ENCODE measurements around the gene RGS7.
A peak's percentile ranks its signal among the peaks of the same experiment; 100 is the strongest.

RGS7 gene

DNA sequence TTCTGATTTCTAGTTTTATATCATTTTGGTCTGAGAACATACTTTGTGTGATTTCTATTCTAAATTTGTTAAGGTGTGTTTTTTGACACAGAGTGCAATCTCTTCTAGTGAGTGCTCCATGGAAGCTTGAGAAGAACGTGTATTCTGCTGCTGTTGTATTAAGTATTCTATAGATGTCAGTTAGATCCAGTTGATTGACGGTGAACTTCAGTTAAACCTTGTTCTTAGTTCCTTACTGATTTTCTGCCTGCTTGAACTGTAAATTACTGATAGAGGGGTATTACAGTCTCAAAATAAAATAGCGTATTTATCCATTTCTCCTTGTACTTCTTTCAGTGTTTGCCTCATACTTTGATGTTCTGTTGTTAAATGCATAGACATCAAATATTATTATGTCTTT, 497.0 kb downstream of the RGS7 start:
- no peak for TF ChIP-seq CTCF (IDR thresholded peaks at IDR 0.05; ENCODE audit: control insufficient read depth, insufficient read depth, low read depth, low read length, missing control alignments)
- no peak for DNase-seq (ENCODE audit: low read depth)
- no peak overlapping the region for H3K4me3 ChIP-seq (ENCODE audit: control insufficient read depth, low read depth, low read length)

DNA sequence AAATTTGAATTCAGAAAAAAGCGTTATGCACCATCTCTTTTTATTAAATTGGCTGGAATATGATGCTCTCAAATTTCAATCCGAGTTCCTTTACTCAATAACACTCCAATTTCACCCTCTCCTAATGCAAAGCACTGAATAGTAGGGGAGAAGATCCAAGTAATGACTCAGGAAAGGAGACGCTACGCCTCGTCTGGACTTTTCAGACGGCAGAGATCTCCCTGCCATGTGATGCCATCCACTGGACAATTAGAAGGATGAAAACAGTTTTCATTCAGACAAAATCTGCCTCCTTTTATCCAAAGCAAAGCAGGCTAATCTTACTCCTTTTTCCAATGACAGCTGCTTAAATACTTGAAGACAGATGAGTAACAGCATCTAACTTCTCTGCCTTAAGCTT, 502.6 kb downstream of the RGS7 start:
- DNase-seq (ENCODE audit: low read depth) = peak; percentile 63
- peak; percentile 43 for TF ChIP-seq CTCF (IDR thresholded peaks at IDR 0.05; ENCODE audit: control insufficient read depth, insufficient read depth, low read depth, low read length, missing control alignments)
- no peak overlapping the region for H3K4me3 ChIP-seq (ENCODE audit: control insufficient read depth, low read depth, low read length)

DNA sequence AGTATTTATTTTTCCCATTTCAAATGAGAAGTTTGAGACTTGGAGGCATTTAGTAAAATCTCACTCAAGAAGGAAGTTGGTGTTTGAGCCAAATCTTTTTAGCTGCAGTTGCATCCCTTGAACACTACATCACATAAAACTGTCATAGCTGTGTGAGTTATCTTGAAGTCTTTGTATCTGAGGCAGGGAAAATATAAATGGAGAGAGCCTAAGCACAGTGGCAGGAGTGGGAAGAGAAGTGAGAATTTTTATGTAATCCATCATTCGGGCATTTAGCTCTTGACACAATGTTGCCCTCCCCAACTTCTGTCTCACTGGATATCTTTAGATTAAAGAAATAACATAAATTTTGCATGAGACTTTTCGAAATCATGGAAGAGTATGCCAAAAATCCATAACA, 509.7 kb downstream of the RGS7 start:
- DNase-seq (ENCODE audit: low read depth) = no peak
- no peak overlapping the region for H3K4me3 ChIP-seq (ENCODE audit: control insufficient read depth, low read depth, low read length)
- no peak for TF ChIP-seq CTCF (IDR thresholded peaks at IDR 0.05; ENCODE audit: control insufficient read depth, insufficient read depth, low read depth, low read length, missing control alignments)

- no peak for DNase-seq (ENCODE audit: low read depth)
- no peak for TF ChIP-seq CTCF (IDR thresholded peaks at IDR 0.05; ENCODE audit: control insufficient read depth, insufficient read depth, low read depth, low read length, missing control alignments)
- H3K4me3 ChIP-seq (ENCODE audit: control insufficient read depth, low read depth, low read length) = no peak overlapping the region
Measured at GRCh38 chr1:240844486-240844885, 512.5 kb downstream of the RGS7 start.

DNA sequence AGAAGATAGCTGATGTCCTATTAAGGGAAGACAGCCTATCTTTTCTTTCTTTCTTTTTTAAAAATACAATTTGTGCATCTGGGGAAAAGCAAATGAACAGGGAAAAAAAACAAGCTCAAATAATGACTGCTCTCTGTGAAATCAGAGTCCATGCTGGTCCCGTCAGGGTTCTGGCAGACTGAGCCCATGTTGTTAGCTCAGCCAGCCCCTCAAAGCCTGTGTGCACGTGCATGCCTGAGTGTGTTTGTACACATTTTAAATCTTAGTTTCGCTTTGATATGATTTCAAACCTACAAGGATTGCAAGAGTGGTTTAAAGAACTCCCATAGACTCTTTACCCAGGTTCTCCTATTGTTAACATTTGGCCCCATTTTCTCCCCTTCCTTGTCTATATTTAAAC, 513.2 kb downstream of the RGS7 start:
- H3K4me3 ChIP-seq (ENCODE audit: control insufficient read depth, low read depth, low read length) = no peak overlapping the region
- TF ChIP-seq CTCF (IDR thresholded peaks at IDR 0.05; ENCODE audit: control insufficient read depth, insufficient read depth, low read depth, low read length, missing control alignments) = no peak
- no peak for DNase-seq (ENCODE audit: low read depth)

GRCh38 chr1:240836271-240836670, 520.7 kb downstream of the RGS7 start:
- no peak for DNase-seq (ENCODE audit: low read depth)
- no peak for TF ChIP-seq CTCF (IDR thresholded peaks at IDR 0.05; ENCODE audit: control insufficient read depth, insufficient read depth, low read depth, low read length, missing control alignments)
- H3K4me3 ChIP-seq (ENCODE audit: control insufficient read depth, low read depth, low read length) = no peak overlapping the region

DNA sequence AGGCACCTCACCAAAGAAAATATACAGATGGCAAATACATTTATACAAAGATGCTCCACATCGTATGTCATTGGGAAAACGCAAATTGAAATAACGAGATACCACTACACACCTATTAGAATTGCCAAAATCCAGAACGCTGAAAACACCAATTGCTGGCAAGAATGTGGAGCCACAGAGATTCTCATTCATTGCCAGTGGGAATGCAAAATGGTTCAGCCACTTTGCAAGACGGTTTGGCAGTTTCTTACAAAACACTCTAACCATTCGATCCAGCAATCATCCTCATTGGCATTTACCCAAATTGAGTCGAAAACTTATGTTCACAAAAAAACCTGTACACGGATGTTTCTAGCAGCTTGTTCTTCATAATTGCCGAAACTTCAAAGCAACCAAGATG, 521.7 kb downstream of the RGS7 start:
- no peak for DNase-seq (ENCODE audit: low read depth)
- no peak overlapping the region for H3K4me3 ChIP-seq (ENCODE audit: control insufficient read depth, low read depth, low read length)
- no peak for TF ChIP-seq CTCF (IDR thresholded peaks at IDR 0.05; ENCODE audit: control insufficient read depth, insufficient read depth, low read depth, low read length, missing control alignments)

Data from AG09309 (cell line).